Left ventricle myocardium inferior (tissue), 1 donor: ENCODE measurements around the gene STRBP. TPM values are rescaled to one million over a fixed set of nuclear protein-coding genes. Genes with fewer than 3 reads are reported as not detected.
"Not testable (repeated sequence)": the region's sequence is repeated elsewhere in the genome, so short reads cannot be mapped to it uniquely, and the experiment has no call there.

Experiments
- DNase-seq: peaks from one replicate; pipeline ENCODE4 v3.0.0-alpha.2; 2020
- H3K27ac ChIP-seq: fragments of 200-600 bp; replicated peaks from 2 replicates; pipeline ENCODE4 v1.8.0; 2021
- H3K27me3 ChIP-seq: fragments of 200-600 bp; 2 replicates; pipeline ENCODE4 v1.8.0; 2021; ENCODE audit warnings: low read depth
- H3K36me3 ChIP-seq: fragments of 200-600 bp; 2 replicates; pipeline ENCODE4 v1.8.0; 2021
- H3K4me1 ChIP-seq: fragments of 200-600 bp; 2 replicates; pipeline ENCODE4 v1.8.0; 2021
- H3K4me3 ChIP-seq: fragments of 200-600 bp; 2 replicates; pipeline ENCODE4 v1.8.0; 2021; ENCODE audit warnings: mild to moderate bottlenecking, moderate library complexity
- H3K9me3 ChIP-seq: fragments of 200-600 bp; replicated peaks from 2 replicates; pipeline ENCODE4 v1.8.0; 2021
- intact Hi-C: fragments of 100-400 bp; cut with micrococcal nuclease; formaldehyde crosslinking; loops from one replicate; pipeline ENCODE4 v1.11.0; 2022
- total RNA-seq: library from RNA; stranded (reverse); fragmentation: NEBNext Ultra II Directional; extraction: Animal tissue kit (Norgen Biotek cat#: 25700); gene quantifications from one replicate; pipeline ENCODE4 v1.2.1, GENCODE V29; 2021
- TF ChIP-seq, protein P1 (sequence below): fragments of 200-600 bp; IDR thresholded peaks from 2 replicates; pipeline ENCODE4 v1.8.0; 2021; ENCODE audit warnings: antibody characterized with exemption, mild to moderate bottlenecking, borderline replicate concordance
- donor health status: DM: no; HTN: yes; CAD: no; lungs with severe emphysema.

Gene STRBP
- total RNA-seq, 1 donor from 2014 or later, result 26.4 TPM

GRCh38 chr9:123191680-123192079 is 76.7 kb downstream of the STRBP start:
- Histone ChIP-seq H3K27me3 (no peaks in the 10 kb centered on the region), H3K27ac (no peak overlapping the region), H3K4me1 (no peaks in the 10 kb centered on the region), H3K4me3 (no peak overlapping the region), H3K36me3 (no peaks in the 10 kb centered on the region), H3K9me3 (no peaks in the 10 kb centered on the region)
- intact Hi-C loops, result no loop called here
- no peak for DNase-seq
- TF ChIP-seq, protein P1, sequence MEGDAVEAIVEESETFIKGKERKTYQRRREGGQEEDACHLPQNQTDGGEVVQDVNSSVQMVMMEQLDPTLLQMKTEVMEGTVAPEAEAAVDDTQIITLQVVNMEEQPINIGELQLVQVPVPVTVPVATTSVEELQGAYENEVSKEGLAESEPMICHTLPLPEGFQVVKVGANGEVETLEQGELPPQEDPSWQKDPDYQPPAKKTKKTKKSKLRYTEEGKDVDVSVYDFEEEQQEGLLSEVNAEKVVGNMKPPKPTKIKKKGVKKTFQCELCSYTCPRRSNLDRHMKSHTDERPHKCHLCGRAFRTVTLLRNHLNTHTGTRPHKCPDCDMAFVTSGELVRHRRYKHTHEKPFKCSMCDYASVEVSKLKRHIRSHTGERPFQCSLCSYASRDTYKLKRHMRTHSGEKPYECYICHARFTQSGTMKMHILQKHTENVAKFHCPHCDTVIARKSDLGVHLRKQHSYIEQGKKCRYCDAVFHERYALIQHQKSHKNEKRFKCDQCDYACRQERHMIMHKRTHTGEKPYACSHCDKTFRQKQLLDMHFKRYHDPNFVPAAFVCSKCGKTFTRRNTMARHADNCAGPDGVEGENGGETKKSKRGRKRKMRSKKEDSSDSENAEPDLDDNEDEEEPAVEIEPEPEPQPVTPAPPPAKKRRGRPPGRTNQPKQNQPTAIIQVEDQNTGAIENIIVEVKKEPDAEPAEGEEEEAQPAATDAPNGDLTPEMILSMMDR, result no peak

DNA sequence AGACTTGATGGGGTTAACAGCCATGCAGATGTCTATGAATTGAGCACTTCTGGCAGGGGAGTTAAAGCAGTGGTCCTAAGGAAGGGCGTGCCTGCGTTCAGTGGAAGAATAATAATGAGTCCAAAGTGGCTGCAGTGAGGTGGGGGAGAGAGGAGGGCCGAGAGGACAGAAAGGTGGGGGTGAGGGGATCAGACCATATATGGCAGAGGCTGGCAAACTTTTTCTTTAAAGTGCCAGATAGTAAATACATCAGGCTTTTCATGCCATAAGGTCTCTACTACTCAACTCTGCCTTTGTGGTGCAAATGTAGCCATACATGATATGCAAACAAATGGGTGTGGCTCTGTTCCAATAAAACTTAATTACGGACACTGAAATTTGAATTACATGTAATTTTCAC is 77.1 kb downstream of the STRBP start:
- DNase-seq, result no peak
- H3K4me3 ChIP-seq, result no peak overlapping the region
- H3K36me3 ChIP-seq, result no peaks in the 10 kb centered on the region
- H3K27me3 ChIP-seq, result no peaks in the 10 kb centered on the region
- no peaks in the 10 kb centered on the region for H3K4me1 ChIP-seq
- no peak overlapping the region for H3K27ac ChIP-seq
- TF ChIP-seq, protein P1, result no peak
- intact Hi-C loops, result no loop called here
- no peaks in the 10 kb centered on the region for H3K9me3 ChIP-seq

- Histone ChIP-seq H3K36me3 (no peaks in the 10 kb centered on the region), H3K9me3 (no peaks in the 10 kb centered on the region), H3K4me3 (no peak overlapping the region), H3K27ac (no peak overlapping the region), H3K4me1 (no peaks in the 10 kb centered on the region), H3K27me3 (no peaks in the 10 kb centered on the region)
- DNase-seq, result no peak
- TF ChIP-seq, protein P1, result no peak
- intact Hi-C loops, result no loop called here
These were observed 81.3 kb downstream of the STRBP start for GRCh38 chr9:123187131-123187530.

DNA sequence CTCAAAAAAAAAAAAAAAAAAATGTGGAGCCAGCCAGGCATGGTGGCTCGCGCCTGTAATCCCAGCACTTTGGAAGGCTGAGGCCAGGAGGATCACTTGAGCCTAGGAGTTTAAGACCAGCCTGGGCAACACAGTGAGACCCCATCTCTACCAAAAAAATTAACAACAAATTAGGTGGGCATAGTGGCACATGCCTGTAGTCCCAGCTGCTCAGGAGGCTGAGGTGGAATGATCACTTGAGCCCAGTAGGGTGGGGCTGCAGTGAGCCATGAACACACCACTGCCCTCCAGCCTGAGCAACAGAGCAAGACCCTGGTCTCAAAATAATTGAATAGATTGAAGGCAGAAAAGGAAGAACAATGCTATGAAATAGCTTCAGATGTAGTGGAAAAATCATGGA is 82.4 kb downstream of the STRBP start:
- H3K4me1 ChIP-seq, H3K36me3 ChIP-seq, H3K27ac ChIP-seq, H3K4me3 ChIP-seq, DNase-seq, H3K27me3 ChIP-seq, H3K9me3 ChIP-seq, intact Hi-C loops: not testable (repeated sequence)

DNA sequence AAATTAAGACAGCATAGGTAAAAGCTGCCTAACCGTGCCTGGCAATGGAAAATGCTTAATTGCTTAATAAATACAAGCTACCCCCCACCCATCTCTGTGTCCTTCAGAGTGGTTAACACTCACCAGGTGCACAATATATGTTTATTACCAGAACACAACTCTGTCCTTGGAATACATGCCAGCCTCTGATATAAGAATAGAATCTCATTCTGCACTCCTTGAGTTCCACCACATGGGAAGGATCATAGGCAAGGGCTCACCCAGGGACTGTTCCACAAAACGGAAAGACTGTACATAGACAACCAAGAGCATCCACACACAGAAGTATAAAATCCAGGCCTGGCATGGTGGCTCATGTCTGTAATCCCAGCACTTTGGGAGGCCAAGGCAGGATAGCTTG is 91.4 kb downstream of the STRBP start:
- no peaks in the 10 kb centered on the region for H3K9me3 ChIP-seq
- H3K4me3 ChIP-seq, result no peak overlapping the region
- intact Hi-C loops, result no loop called here
- no peaks in the 10 kb centered on the region for H3K36me3 ChIP-seq
- TF ChIP-seq, protein P1, result no peak
- DNase-seq, result no peak
- no peaks in the 10 kb centered on the region for H3K27me3 ChIP-seq
- no peak overlapping the region for H3K27ac ChIP-seq
- H3K4me1 ChIP-seq, result peaks cover 11% of the 10 kb centered on the region

GRCh38 chr9:123175854-123176629 is 92.3 kb downstream of the STRBP start:
- H3K27me3 ChIP-seq, result no peaks in the 10 kb centered on the region
- H3K36me3 ChIP-seq, result no peaks in the 10 kb centered on the region
- TF ChIP-seq, protein P1, result no peak
- no peaks in the 10 kb centered on the region for H3K9me3 ChIP-seq
- H3K4me1 ChIP-seq, result peaks cover 11% of the 10 kb centered on the region
- DNase-seq, result no peak
- intact Hi-C loops, result no loop called here
- no peak overlapping the region for H3K4me3 ChIP-seq
- H3K27ac ChIP-seq, result no peak overlapping the region
